Lower leg skin (tissue), 3 donors: ENCODE data around the gene CCDC33.

Experiments used
- POLR2A ChIP-seq, 2 donors: fragments of 450-650 bp; IDR thresholded peaks; one replicate each; pipeline ENCODE4 v1.6.1; 2016 to 2017; ENCODE audit warnings: antibody characterized with exemption in 2 of 2, mild to moderate bottlenecking in 1 of 2, moderate library complexity in 1 of 2
- TF ChIP-seq, protein P1 (sequence below), 3 donors: fragments of 450-650 bp; IDR thresholded peaks; one replicate each; pipeline ENCODE4 v1.5.1; 2016; ENCODE audit warnings: antibody characterized with exemption in 3 of 3, mild to moderate bottlenecking in 3 of 3, moderate library complexity in 2 of 3

DNA sequence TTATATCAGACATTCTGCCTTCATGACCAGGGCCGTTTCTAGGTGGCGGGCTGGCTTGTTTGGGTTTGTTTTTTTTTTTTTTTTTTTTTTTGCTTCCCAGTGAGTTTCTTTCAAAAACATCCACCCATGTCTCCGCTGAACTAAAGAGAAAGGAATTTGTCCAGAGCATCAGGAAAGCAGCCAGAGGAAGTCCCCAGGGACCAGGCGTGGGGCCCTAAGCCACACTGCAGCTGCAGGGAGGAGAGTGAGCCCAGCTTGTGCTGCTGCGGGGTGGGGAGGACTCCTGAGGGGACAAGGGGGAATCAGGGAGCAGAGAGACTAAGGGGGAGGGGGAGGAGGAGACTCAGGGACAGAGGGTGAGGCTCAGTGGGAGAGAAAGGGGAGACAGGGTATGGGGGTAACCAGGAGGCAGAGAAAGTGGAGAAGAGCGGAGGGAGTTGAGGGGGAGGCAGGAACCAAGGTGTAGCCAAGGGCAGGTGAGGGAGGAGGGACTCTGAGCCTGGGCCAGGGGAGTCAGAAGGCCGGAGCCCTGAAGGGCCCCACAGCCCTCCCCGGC, 81.8 kb downstream of the CCDC33 start:
- no peak for TF ChIP-seq POLR2A (IDR thresholded peaks at IDR 0.05)
- TF ChIP-seq, protein P1, sequence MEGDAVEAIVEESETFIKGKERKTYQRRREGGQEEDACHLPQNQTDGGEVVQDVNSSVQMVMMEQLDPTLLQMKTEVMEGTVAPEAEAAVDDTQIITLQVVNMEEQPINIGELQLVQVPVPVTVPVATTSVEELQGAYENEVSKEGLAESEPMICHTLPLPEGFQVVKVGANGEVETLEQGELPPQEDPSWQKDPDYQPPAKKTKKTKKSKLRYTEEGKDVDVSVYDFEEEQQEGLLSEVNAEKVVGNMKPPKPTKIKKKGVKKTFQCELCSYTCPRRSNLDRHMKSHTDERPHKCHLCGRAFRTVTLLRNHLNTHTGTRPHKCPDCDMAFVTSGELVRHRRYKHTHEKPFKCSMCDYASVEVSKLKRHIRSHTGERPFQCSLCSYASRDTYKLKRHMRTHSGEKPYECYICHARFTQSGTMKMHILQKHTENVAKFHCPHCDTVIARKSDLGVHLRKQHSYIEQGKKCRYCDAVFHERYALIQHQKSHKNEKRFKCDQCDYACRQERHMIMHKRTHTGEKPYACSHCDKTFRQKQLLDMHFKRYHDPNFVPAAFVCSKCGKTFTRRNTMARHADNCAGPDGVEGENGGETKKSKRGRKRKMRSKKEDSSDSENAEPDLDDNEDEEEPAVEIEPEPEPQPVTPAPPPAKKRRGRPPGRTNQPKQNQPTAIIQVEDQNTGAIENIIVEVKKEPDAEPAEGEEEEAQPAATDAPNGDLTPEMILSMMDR (IDR thresholded peaks at IDR 0.05), result no peak
